ENCODE data around the gene CASKIN1. TPM values are rescaled to one million over a fixed set of nuclear protein-coding genes. Genes with fewer than 3 reads are reported as not detected.

The CASKIN1 gene
- total and polyA plus RNA-seq, 12 donors: 0.06 to 5.2 (median 1.3) TPM; not detected in 3

GRCh38 chr16:2161911-2162310 lies 34.5 kb downstream of the CASKIN1 start:
- WGBS, 4 donors: 94 to 98% (median 96%) methylated on average over 8 to 10 of the region's 10 CpGs
- no peak for DNase-seq
- intact Hi-C loops (cut with DNase I): loop anchor here in 1 of 2 donors (10.0 kb wide), 1 partner anchor 93 kb away; the partner anchor contains the start of gene ECI1

DNA sequence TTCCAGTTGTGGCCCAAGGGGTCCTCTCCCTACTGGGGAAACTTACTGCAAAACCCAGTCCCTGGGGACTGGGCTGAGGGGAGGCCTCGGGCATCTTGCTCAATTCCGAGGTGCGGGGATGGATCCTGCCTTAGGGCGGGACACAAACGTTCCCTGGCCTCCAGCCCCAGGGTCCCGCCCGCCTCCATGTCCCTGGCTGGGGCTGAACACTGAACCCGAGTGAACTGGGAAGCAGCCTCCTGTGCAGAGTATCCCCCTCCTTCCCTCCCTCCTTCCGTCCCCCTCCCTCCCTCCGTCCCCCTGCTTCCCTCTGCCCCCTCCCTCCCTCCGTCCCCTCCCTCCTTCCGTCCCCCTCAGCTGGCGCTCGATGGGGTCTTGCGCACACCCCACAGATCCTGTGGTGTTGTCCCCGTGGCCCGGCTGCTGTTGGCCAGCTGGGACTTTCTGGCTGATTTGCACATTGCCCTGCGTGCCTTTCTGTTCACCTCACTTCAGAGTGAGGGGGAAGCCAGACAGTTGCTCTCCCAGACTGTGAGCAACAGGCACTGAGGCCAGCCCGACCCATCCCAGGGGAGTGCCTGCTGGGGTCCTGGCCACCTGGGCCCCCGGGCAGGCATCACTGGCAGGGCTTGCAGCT lies 35.4 kb downstream of the CASKIN1 start:
- peaks cover 14 to 46% of the 10 kb centered on the region in 2 donors for H3K4me1 ChIP-seq (replicated peaks in 1 of 2)
- WGBS, 4 donors: 71 to 88% (median 77%) methylated on average over 15 to 20 of the region's 20 CpGs
- DNase-seq: no peak

More at GRCh38 chr16:2161911-2162310, 34.5 kb downstream of the CASKIN1 start:
- TF ChIP-seq CTCF (IDR thresholded peaks at IDR 0.05) (no peak), POLR2A (IDR thresholded peaks at IDR 0.05) (no peak)
- Histone ChIP-seq H3K9me3 (replicated peaks in 1 of 3) (no peaks in the 10 kb centered on the region), H3K27ac (peak overlapping the region in 2 of 5 donors; percentile 52 to 96), H3K4me3 (no peak overlapping the region), H3K4me1 (replicated peaks in 1 of 2) (peaks cover 5 to 39% of the 10 kb centered on the region in 2 donors), H3K27me3 (no peaks in the 10 kb centered on the region), H3K36me3 (replicated peaks in 1 of 2) (peaks cover 0 to 12% of the 10 kb centered on the region in 2 donors)

DNA sequence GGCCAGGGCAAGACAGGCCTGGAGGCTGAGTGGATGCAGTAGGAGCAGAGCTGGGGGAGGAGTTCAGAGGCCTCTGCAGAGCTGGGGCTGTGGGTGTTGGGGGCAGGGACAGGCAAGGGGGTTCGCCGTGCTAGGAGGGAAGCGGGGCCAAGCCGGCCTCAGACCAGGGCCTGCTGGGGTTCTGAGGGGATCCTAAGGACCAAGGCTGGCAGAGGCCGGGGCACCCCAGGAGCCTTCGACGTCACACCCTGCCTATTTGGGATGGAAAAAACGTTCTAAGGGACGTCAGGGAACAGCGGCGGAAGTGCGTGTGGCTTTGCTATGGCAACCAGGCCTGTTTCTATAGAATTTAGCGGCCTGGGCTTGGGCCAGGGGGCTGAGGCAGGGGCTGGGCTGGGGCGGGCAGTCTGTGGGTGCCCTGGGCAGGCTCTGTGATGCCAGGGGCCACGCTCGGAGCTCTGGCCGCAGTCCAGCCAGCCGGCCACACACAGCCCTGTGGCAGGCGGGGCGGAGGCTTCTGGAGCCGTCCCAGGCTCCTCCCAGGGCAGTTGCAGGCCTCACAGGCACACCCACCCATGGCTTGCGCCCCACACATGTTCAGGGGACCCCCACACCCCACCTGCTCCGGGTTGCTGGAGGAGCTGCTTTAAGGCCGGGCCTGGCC lies 37.1 kb downstream of the CASKIN1 start:
- Histone ChIP-seq H3K9me3 (replicated peaks in 1 of 3) (no peaks in the 10 kb centered on the region), H3K36me3 (replicated peaks in 1 of 2) (no peaks in the 10 kb centered on the region), H3K4me1 (replicated peaks in 1 of 2) (peaks cover 16 to 50% of the 10 kb centered on the region in 2 donors), H3K27me3 (no peaks in the 10 kb centered on the region), H3K27ac (peak overlapping the region in 3 of 5 donors; percentile 38 to 96 (median 78)), H3K4me3 (no peak overlapping the region)
- DNase-seq: peak in 1 of 7 donors; percentile 88
- WGBS, 4 donors: 64 to 75% (median 72%) methylated on average over 13 to 24 of the region's 24 CpGs
- intact Hi-C loops (cut with DNase I): no loop called here
- TF ChIP-seq CTCF (IDR thresholded peaks at IDR 0.05): no peak
- TF ChIP-seq POLR2A (IDR thresholded peaks at IDR 0.05): no peak

More for the DNA sequence above, 35.4 kb downstream of the CASKIN1 start:
- no peaks in the 10 kb centered on the region for H3K9me3 ChIP-seq (replicated peaks in 1 of 3)
- no peaks in the 10 kb centered on the region for H3K27me3 ChIP-seq
- no peak for TF ChIP-seq CTCF (IDR thresholded peaks at IDR 0.05)
- TF ChIP-seq POLR2A (IDR thresholded peaks at IDR 0.05): no peak
- H3K4me3 ChIP-seq: no peak overlapping the region
- H3K36me3 ChIP-seq (replicated peaks in 1 of 2): peaks cover 0 to 4% of the 10 kb centered on the region in 2 donors
- H3K27ac ChIP-seq: peak overlapping the region in 2 of 5 donors; percentile 52 to 96
- intact Hi-C loops (cut with DNase I): loop anchor here in 1 of 2 donors (10.0 kb wide), 1 partner anchor 94 kb away; the partner anchor contains the start of gene ECI1

DNA sequence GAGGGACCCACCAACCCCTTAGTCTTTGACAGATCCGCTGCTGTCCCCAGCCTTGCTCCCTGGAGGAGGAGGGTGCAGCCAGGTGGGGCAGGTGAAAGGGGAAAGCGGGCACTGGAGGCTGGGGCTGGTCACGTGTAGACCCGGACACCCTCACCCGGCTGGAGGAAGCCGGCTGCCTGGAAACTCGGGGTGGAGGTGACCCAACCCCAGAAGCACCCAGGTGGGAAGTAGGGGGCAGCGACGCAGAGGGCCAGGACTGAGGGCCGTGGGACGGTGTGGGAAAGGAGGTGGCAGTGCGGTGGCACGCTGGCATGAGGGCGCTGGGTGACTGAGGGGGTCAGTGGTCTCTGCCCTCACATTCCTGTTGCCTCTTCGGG lies 38.2 kb downstream of the CASKIN1 start:
- no peaks in the 10 kb centered on the region for H3K27me3 ChIP-seq
- H3K4me1 ChIP-seq (replicated peaks in 1 of 2): peaks cover 27 to 56% of the 10 kb centered on the region in 2 donors
- no peak overlapping the region for H3K4me3 ChIP-seq
- 82 to 91% (median 87%) methylated on average over 9 to 15 of the region's 15 CpGs for WGBS, 4 donors
- H3K9me3 ChIP-seq (replicated peaks in 1 of 3): no peaks in the 10 kb centered on the region
- H3K27ac ChIP-seq: peak overlapping the region in 3 of 5 donors; percentile 12 to 96 (median 78)
- TF ChIP-seq CTCF (IDR thresholded peaks at IDR 0.05) (no peak), POLR2A (IDR thresholded peaks at IDR 0.05) (no peak)
- no peak for DNase-seq
- H3K36me3 ChIP-seq (replicated peaks in 1 of 2): no peaks in the 10 kb centered on the region
- intact Hi-C loops (cut with DNase I): no loop called here
